ENCODE results near the gene AVEN. TPM values are rescaled to one million over a fixed set of nuclear protein-coding genes. Genes with fewer than 3 reads are reported as not detected.

The AVEN gene
- polyA plus RNA-seq, 3 donors, result 2.3 to 4.8 (median 3.4) TPM

DNA sequence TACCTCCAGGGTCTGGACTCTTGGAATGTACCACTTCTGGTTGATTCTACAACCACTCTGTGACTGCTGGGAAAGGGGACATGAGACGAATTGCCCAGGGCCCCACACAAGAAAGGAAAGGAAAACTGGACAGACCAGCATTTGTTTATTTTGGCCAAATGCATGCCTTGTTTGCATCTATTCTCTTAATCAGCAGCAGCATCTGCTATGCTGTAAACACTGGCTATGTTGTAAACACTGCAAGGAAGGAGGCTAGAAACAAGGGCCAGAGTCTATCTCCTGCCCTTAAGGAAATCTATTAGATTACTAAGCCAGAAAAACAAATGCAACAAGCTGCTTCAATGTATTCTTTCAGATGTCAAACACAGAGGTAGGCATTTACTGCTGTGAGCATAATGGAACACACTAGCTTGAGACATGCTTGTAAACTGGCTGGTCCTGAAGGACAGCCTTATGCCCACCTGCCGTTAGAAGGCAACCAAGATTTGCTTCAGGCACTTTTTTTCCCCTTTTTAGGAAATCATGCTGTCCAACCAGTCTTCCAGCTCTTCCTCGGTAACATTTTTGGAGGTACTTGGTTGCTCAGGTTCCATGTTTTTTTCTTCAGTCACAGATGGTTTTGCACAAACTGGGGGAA is 172.8 kb downstream of the AVEN start:
- TF ChIP-seq, protein P1, sequence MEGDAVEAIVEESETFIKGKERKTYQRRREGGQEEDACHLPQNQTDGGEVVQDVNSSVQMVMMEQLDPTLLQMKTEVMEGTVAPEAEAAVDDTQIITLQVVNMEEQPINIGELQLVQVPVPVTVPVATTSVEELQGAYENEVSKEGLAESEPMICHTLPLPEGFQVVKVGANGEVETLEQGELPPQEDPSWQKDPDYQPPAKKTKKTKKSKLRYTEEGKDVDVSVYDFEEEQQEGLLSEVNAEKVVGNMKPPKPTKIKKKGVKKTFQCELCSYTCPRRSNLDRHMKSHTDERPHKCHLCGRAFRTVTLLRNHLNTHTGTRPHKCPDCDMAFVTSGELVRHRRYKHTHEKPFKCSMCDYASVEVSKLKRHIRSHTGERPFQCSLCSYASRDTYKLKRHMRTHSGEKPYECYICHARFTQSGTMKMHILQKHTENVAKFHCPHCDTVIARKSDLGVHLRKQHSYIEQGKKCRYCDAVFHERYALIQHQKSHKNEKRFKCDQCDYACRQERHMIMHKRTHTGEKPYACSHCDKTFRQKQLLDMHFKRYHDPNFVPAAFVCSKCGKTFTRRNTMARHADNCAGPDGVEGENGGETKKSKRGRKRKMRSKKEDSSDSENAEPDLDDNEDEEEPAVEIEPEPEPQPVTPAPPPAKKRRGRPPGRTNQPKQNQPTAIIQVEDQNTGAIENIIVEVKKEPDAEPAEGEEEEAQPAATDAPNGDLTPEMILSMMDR (IDR thresholded peaks at IDR 0.05), result no peak
- H3K27ac Mint-ChIP-seq, result no peak overlapping the region

DNA sequence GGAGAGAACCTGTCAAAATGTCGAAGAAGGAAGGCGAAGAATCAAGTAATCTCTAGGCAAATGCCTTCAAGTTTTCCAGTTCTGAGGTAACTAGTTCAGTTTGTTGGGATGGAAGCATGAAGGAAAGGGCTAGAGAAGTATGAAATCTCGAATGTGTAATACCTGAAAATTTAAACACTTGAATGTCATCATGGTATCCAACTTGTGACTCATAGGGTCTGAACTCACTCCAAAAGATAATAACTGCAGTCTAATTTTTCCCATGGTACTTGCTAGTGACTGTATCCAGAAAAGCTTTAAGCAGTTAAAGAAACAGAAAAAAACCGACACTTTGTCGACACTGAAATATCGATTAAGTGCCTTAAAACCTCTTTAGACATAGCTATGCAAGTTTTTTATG is 173.6 kb downstream of the AVEN start:
- no peak overlapping the region for H3K9ac ChIP-seq (ENCODE audit: insufficient read depth, low read length, poor library complexity, severe bottlenecking)
- Mint-ChIP-seq H3K4me3 (no peak overlapping the region), H3K36me3 (peaks cover 2 to 6% of the 10 kb centered on the region in 2 donors), H3K4me1 (no peaks in the 10 kb centered on the region), H3K27me3 (ENCODE audit: low read depth in 3 of 3) (no peaks in the 10 kb centered on the region), H3K9me3 (peaks cover 0 to 2% (median 0%) of the 10 kb centered on the region in 7 donors), H3K27ac (no peak overlapping the region)
- no peaks in the 10 kb centered on the region for H3K4me1 ChIP-seq (ENCODE audit: control insufficient read depth in 1 of 2, insufficient read depth in 2 of 2, low read length in 2 of 2)
- intact Hi-C loops (cut with micrococcal nuclease), result no loop called here
- H2AFZ ChIP-seq (ENCODE audit: insufficient read depth, low read depth, low read length, poor library complexity, severe bottlenecking), result no peak overlapping the region
- TF ChIP-seq, protein P1 (IDR thresholded peaks at IDR 0.05), result no peak
- H3K9me3 ChIP-seq (replicated peaks in 1 of 2; ENCODE audit: control insufficient read depth in 1 of 2, insufficient read depth in 1 of 2, low read length in 2 of 2), result no peaks in the 10 kb centered on the region
- H3K27me3 ChIP-seq (ENCODE audit: control insufficient read depth in 2 of 2, insufficient read depth in 2 of 2, low read length in 2 of 2), result no peaks in the 10 kb centered on the region
- H3K4me2 ChIP-seq (replicated peaks; ENCODE audit: extremely low read depth, low read length, poor library complexity, severe bottlenecking), result no peak overlapping the region
- DNase-seq, result no peak
- H3K27ac ChIP-seq (ENCODE audit: low read depth in 1 of 2, low read length in 2 of 2), result no peak overlapping the region
- no peaks in the 10 kb centered on the region for H3K36me3 ChIP-seq (replicated peaks in 1 of 2; ENCODE audit: control insufficient read depth in 1 of 2, insufficient read depth in 2 of 2, low read length in 2 of 2)
- H3K79me2 ChIP-seq (ENCODE audit: insufficient read depth, low read length), result no peaks in the 10 kb centered on the region
- H4K20me1 ChIP-seq (ENCODE audit: insufficient read depth, low read length), result no peaks in the 10 kb centered on the region
- H3K4me3 ChIP-seq (replicated peaks in 1 of 3; ENCODE audit: low read depth in 2 of 3, low read length in 3 of 3), result no peak overlapping the region
- 98% methylated on average over 5 of the region's 6 CpGs for WGBS (ENCODE audit: insufficient coverage)

More for the DNA sequence above, 172.8 kb downstream of the AVEN start:
- Histone ChIP-seq H3K36me3 (replicated peaks in 1 of 2; ENCODE audit: control insufficient read depth in 1 of 2, insufficient read depth in 2 of 2, low read length in 2 of 2) (no peaks in the 10 kb centered on the region), H3K9me3 (replicated peaks in 1 of 2; ENCODE audit: control insufficient read depth in 1 of 2, insufficient read depth in 1 of 2, low read length in 2 of 2) (no peaks in the 10 kb centered on the region), H2AFZ (ENCODE audit: insufficient read depth, low read depth, low read length, poor library complexity, severe bottlenecking) (no peak overlapping the region), H3K9ac (ENCODE audit: insufficient read depth, low read length, poor library complexity, severe bottlenecking) (no peak overlapping the region), H4K20me1 (ENCODE audit: insufficient read depth, low read length) (no peaks in the 10 kb centered on the region), H3K4me2 (replicated peaks; ENCODE audit: extremely low read depth, low read length, poor library complexity, severe bottlenecking) (no peak overlapping the region), H3K27ac (ENCODE audit: low read depth in 1 of 2, low read length in 2 of 2) (no peak overlapping the region), H3K4me1 (ENCODE audit: control insufficient read depth in 1 of 2, insufficient read depth in 2 of 2, low read length in 2 of 2) (no peaks in the 10 kb centered on the region), H3K27me3 (ENCODE audit: control insufficient read depth in 2 of 2, insufficient read depth in 2 of 2, low read length in 2 of 2) (no peaks in the 10 kb centered on the region), H3K79me2 (ENCODE audit: insufficient read depth, low read length) (no peaks in the 10 kb centered on the region), H3K4me3 (replicated peaks in 1 of 3; ENCODE audit: low read depth in 2 of 3, low read length in 3 of 3) (no peak overlapping the region)
- Mint-ChIP-seq H3K36me3 (peaks cover 2 to 6% of the 10 kb centered on the region in 2 donors), H3K27me3 (ENCODE audit: low read depth in 3 of 3) (no peaks in the 10 kb centered on the region), H3K4me1 (no peaks in the 10 kb centered on the region), H3K4me3 (no peak overlapping the region), H3K9me3 (peaks cover 0 to 2% (median 0%) of the 10 kb centered on the region in 7 donors)
- 97% methylated on average over 3 of the region's 3 CpGs for WGBS (ENCODE audit: insufficient coverage)
- intact Hi-C loops (cut with micrococcal nuclease), result no loop called here
- DNase-seq, result no peak
